K562 (cell line): ENCODE data around the gene OSGEPL1. TPM values are rescaled to one million over a fixed set of nuclear protein-coding genes. Genes with fewer than 3 reads are reported as not detected.

Source experiments
- ATAC-seq: fragments of 200-7000 bp; cut with Tn5 transposase; 3 replicates; pipeline ENCODE4 v1.9.1; 2020; ENCODE audit warnings: moderate library complexity
- BruUV-seq: library from RNA; stranded (reverse); fragments of 400-500 nt; replicated peaks from 2 replicates; lab custom pipeline; 2021; lab: Mats Ljungman, UMichigan
- CTCF ChIA-PET: fragments of 300-600 bp; formaldehyde crosslinking; extraction: SDS; loops from one replicate; lab custom pipeline; 2021; ENCODE audit warnings: low intra/inter-chr PET ratio; lab: Yijun Ruan, JAX
- POLR2A ChIA-PET: fragments of 300-600, 350-650 bp; sonication (Branson Sonifier 250); formaldehyde crosslinking; extraction: SDS; loops from one replicate; lab custom pipeline; 2021; ENCODE audit warnings: antibody characterized with exemption, inconsistent platforms; lab: Yijun Ruan, JAX
- DNase-seq, 4 experiments: peaks; one replicate each; pipeline versions ENCODE4 v3.0.0 to v3.0.0-alpha.2; 2011 to 2018; ENCODE audit warnings: low spot score in 3 of 4, mixed read lengths in 3 of 4; ENCODE audit errors: extremely low read depth in 1 of 4
- FAIRE-seq: peaks from 2 replicates; lab custom pipeline; 2011; peaks lifted over from hg19 to GRCh38; lab: Jason Lieb, UNC
- H2AFZ ChIP-seq: 2 replicates; pipeline ENCODE4 v1.6.0; 2011; ENCODE audit warnings: low read depth, low read length, control low read depth, inconsistent platforms
- H3K27ac ChIP-seq: fragments of 200-600 bp; 3 replicates; pipeline ENCODE4 v1.8.0; 2011; ENCODE audit warnings: low read depth, mild to moderate bottlenecking, control low read depth, inconsistent platforms, low read length, moderate library complexity, mixed read lengths; ENCODE audit errors: extremely low read depth
- H3K27me3 ChIP-seq, 2 experiments: fragments of 300-600 bp in 1 of 2; 2 replicates in 1 of 2; 3 replicates in 1 of 2; pipeline versions ENCODE4 v1.6.0 to v1.8.0; 2011; ENCODE audit warnings: inconsistent platforms in 2 of 2, low read length in 2 of 2, mild to moderate bottlenecking in 1 of 2, mixed read lengths in 1 of 2, moderate library complexity in 1 of 2; ENCODE audit not compliant: control insufficient read depth in 2 of 2, insufficient read depth in 2 of 2
- H3K36me3 ChIP-seq: fragments of 300-600 bp; 3 replicates; pipeline ENCODE4 v1.8.0; 2011; ENCODE audit warnings: mild to moderate bottlenecking, low read length, inconsistent platforms; ENCODE audit not compliant: control insufficient read depth, insufficient read depth
- H3K4me1 ChIP-seq, 2 experiments: fragments of 200-600 bp in 1 of 2; replicated peaks in 1 of 2; 2 replicates in 1 of 2; 3 replicates in 1 of 2; pipeline versions ENCODE4 v1.5.1 to v1.8.0; 2011; ENCODE audit warnings: inconsistent platforms in 2 of 2, low read length in 2 of 2, mild to moderate bottlenecking in 1 of 2, mixed read lengths in 1 of 2, moderate library complexity in 1 of 2; ENCODE audit not compliant: control insufficient read depth in 2 of 2, insufficient read depth in 2 of 2
- H3K4me2 ChIP-seq: 2 replicates; pipeline ENCODE4 v1.6.1; 2011; ENCODE audit warnings: low read length, control low read depth, inconsistent platforms, mixed read lengths; ENCODE audit not compliant: insufficient read depth
- H3K4me3 ChIP-seq: fragments of 200-600 bp; sonication (generic), shearing (Covaris generic); 2 replicates; pipeline ENCODE4 v1.5.1; 2016; ENCODE audit warnings: control low read depth, inconsistent platforms
- H3K79me2 ChIP-seq: fragments of 200-600 bp; 3 replicates; pipeline ENCODE4 v1.8.0; 2011; ENCODE audit warnings: low read length, inconsistent platforms; ENCODE audit not compliant: control insufficient read depth, insufficient read depth
- H3K9ac ChIP-seq, 2 experiments: 2 replicates each; pipeline versions ENCODE4 v1.6.0 to v1.6.1; 2011; ENCODE audit warnings: low read depth in 2 of 2, low read length in 2 of 2, control low read depth in 1 of 2, inconsistent platforms in 1 of 2, mild to moderate bottlenecking in 1 of 2, mixed read lengths in 1 of 2; ENCODE audit not compliant: insufficient read depth in 1 of 2
- H3K9me1 ChIP-seq: one replicate; pipeline ENCODE4 v1.6.0; 2011; ENCODE audit warnings: inconsistent platforms, mild to moderate bottlenecking, low read length, moderate library complexity; ENCODE audit not compliant: control insufficient read depth, insufficient read depth
- H3K9me3 ChIP-seq: replicated peaks from 2 replicates; pipeline ENCODE4 v1.5.1; 2011; ENCODE audit warnings: low read depth, low read length, inconsistent platforms; ENCODE audit not compliant: control insufficient read depth, insufficient read depth
- H4K20me1 ChIP-seq: replicated peaks from 2 replicates; pipeline ENCODE4 v1.6.1; 2011; ENCODE audit warnings: low read length, inconsistent platforms, mixed read lengths; ENCODE audit not compliant: control insufficient read depth, insufficient read depth
- ARID3A ChIP-seq: IDR thresholded peaks from 2 replicates; pipeline ENCODE4 v1.6.1; 2012; ENCODE audit warnings: low read depth, low read length, improper control_type of control experiment, borderline replicate concordance
- CEBPG ChIP-seq, 3 experiments: fragments of 200-800 bp in 1 of 3; sonication (Bioruptor generic) in 1 of 3; sonication (generic) in 1 of 3; formaldehyde crosslinking in 1 of 3; IDR thresholded peaks in 2 of 3; conservative IDR thresholded peaks in 1 of 3; 2 replicates each; pipeline versions ENCODE4 v1.6.1 to v1.8.0; 2016 to 2022; ENCODE audit warnings: missing compliant biosample characterization in 2 of 3, missing genetic modification characterization in 2 of 3, mild to moderate bottlenecking in 1 of 3, missing genetic modification reagents in 1 of 3
- CHD2 ChIP-seq: IDR thresholded peaks from 2 replicates; pipeline ENCODE4 v1.6.1; 2011; ENCODE audit warnings: low read depth, low read length
- KDM4B ChIP-seq, 2 experiments: fragments of 450-650 bp in 1 of 2; sonication (generic) in 1 of 2; IDR thresholded peaks; 2 replicates each; pipeline ENCODE4 v1.6.1; 2016 to 2017; ENCODE audit warnings: borderline replicate concordance in 2 of 2, antibody characterized with exemption in 1 of 2, low read depth in 1 of 2, mild to moderate bottlenecking in 1 of 2
- NUFIP1 ChIP-seq: fragments of 450-650 bp; IDR thresholded peaks from 2 replicates; pipeline ENCODE4 v1.6.1; 2018; ENCODE audit not compliant: partially characterized antibody
- PRMT5 ChIP-seq: sonication (generic); formaldehyde crosslinking; IDR thresholded peaks from 2 replicates; pipeline ENCODE4 v1.5.0; 2020; ENCODE audit warnings: missing genetic modification reagents
- RB1 ChIP-seq: fragments of 450-650 bp; IDR thresholded peaks from 2 replicates; pipeline ENCODE4 v1.6.1; 2017; ENCODE audit warnings: low read depth, mild to moderate bottlenecking
- RFX7 ChIP-seq: fragments of 250-450 bp; sonication (Bioruptor Pico); IDR thresholded peaks from 2 replicates; pipeline ENCODE4 v1.5.1; 2021; ENCODE audit warnings: mild to moderate bottlenecking
- ZBTB7A ChIP-seq: IDR thresholded peaks from 2 replicates; pipeline ENCODE4 v1.6.1; 2011; ENCODE audit warnings: low read depth, mild to moderate bottlenecking, low read length, moderate library complexity, borderline replicate concordance; ENCODE audit not compliant: control insufficient read depth
- ZNF277 ChIP-seq: fragments of 250-450 bp; sonication (Bioruptor Pico); IDR thresholded peaks from 2 replicates; pipeline ENCODE4 v1.8.0; 2022; ENCODE audit warnings: inconsistent platforms, mild to moderate bottlenecking, moderate library complexity, borderline replicate concordance
- ZNF644 ChIP-seq: fragments of 200-800 bp; sonication (Bioruptor generic); IDR thresholded peaks from 2 replicates; pipeline ENCODE4 v1.6.1; 2016; ENCODE audit warnings: low read depth, missing genetic modification characterization, missing compliant biosample characterization
- ZNF780A ChIP-seq: fragments of 250-450 bp; sonication (Bioruptor Pico); IDR thresholded peaks from 2 replicates; pipeline ENCODE4 v1.5.0; 2021; ENCODE audit warnings: mild to moderate bottlenecking
- ZNF830 ChIP-seq: fragments of 250-450 bp; sonication (Bioruptor Pico); IDR thresholded peaks from 2 replicates; pipeline ENCODE4 v1.5.0; 2021; ENCODE audit warnings: mild to moderate bottlenecking
- WGBS: fragments of 100-300 bp; shearing (Covaris generic); methylation state at CpG from one replicate; pipeline ENCODE4 v1.1.6; 2016; ENCODE audit warnings: low coverage, mixed read lengths; ENCODE audit not compliant: insufficient coverage; ENCODE audit errors: missing lambda C conversion rate; 5-methylcytosine and 5-hydroxymethylcytosine counted together
- in situ Hi-C: fragments of 300-500 bp; cut with MboI; formaldehyde crosslinking; loops from 4 replicates; pipeline ENCODE4 v1.15.0; 2018; ENCODE audit warnings: inconsistent platforms, mixed read lengths
- intact Hi-C: fragments of 100-400 bp; cut with micrococcal nuclease; formaldehyde crosslinking; loops from 2 replicates; pipeline ENCODE4 v1.14.2; 2022
- polyA plus RNA-seq, 8 experiments: library from polyadenylated mRNA; depleted of rRNA in 4 of 8; stranded (reverse) in 5 of 8; unstranded in 3 of 8; fragments of >200 nt; fragmentation: Nextera tagmentation in 2 of 8; fragmentation: Illumina TruSeq in 1 of 8; extraction: Ambion mirVana in 2 of 8; extraction: Trizol in 1 of 8; gene quantifications; 2 replicates each; pipeline versions ENCODE4 v1.2.1 to v1.2.3, GENCODE V29; 2011 to 2014; ENCODE audit warnings: inconsistent platforms in 1 of 8, missing spikeins in 1 of 8
- total RNA-seq, 7 experiments: library from RNA; depleted of rRNA in 6 of 7; stranded (reverse); fragments of >200 nt in 6 of 7; fragmentation: Illumina TruSeq in 2 of 7; extraction: Trizol in 2 of 7; gene quantifications; 2 replicates each; pipeline versions ENCODE4 v1.2.1 to v1.2.3, GENCODE V29; 2011 to 2021; ENCODE audit warnings: low replicate concordance in 1 of 7

OSGEPL1 gene
- total and polyA plus RNA-seq, 9 of the 15 experiments (the other 6 are each of a cell fraction or from before 2014, with no cell fraction given) = 2.5 to 10.8 (median 6.5) TPM

- H3K9me1 ChIP-seq = no peaks in the 10 kb centered on the region
- WGBS = 85% methylated on average over 6 of the region's 6 CpGs
- H3K4me3 ChIP-seq = no peak overlapping the region
- no peaks in the 10 kb centered on the region; the same call in 2 of the 3 replicates for H3K79me2 ChIP-seq
- intact Hi-C loops = loop anchor here (5.0 kb wide), 1 partner anchor 269 kb away; no protein-coding TSS in a partner anchor
- no peak overlapping the region for H2AFZ ChIP-seq
- H3K4me2 ChIP-seq = no peak overlapping the region
- H3K36me3 ChIP-seq = peaks cover 68% of the 10 kb centered on the region
- H3K4me1 ChIP-seq = no peaks in the 10 kb centered on the region
- DNase-seq (no peak), FAIRE-seq (no peak), ATAC-seq (no peak)
- ChIA-PET POLR2A (no interaction called here), CTCF (interaction anchor here (0.7 to 1.3 kb wide), 4 partner anchors 272 to 1006 kb away, joined by 4 to 9 read pairs (median 4); a partner anchor contains a TSS)
- H4K20me1 ChIP-seq = no peaks in the 10 kb centered on the region
- TF ChIP-seq NUFIP1 (no peak), ZNF277 (CRISPR knock-in tag) (no peak), ARID3A (no peak), ZBTB7A (no peak), PRMT5 (CRISPR knock-in tag) (no peak), KDM4B (IDR thresholded peaks at IDR 0.05; ENCODE audit: borderline replicate concordance in 2 of 2, low read depth in 1 of 2) (no peak), CEBPG (CRISPR knock-in tag; IDR thresholded peaks at IDR 0.05) (no peak), CEBPG (tag; conservative IDR thresholded peaks at IDR 0.05 in 1 of 2, IDR thresholded peaks at IDR 0.05 in 1 of 2) (no peak), RFX7 (CRISPR knock-in tag) (no peak), CHD2 (no peak), RB1 (no peak), ZNF830 (CRISPR knock-in tag) (no peak), ZNF780A (no peak), ZNF644 (tag) (no peak)
- no TSS peak for BruUV-seq
- H3K27ac ChIP-seq = no peak overlapping the region
- no peaks in the 10 kb centered on the region for H3K9me3 ChIP-seq
- no peaks in the 10 kb centered on the region for H3K27me3 ChIP-seq
- in situ Hi-C loops = no loop called here
- no peak overlapping the region for H3K9ac ChIP-seq
Measured at GRCh38 chr2:189797902-189798301, 35.3 kb upstream of the OSGEPL1 start.
